GM19395 (cell line): ENCODE results near the gene RBM10.
"Not testable (repeated sequence)": the region's sequence is repeated elsewhere in the genome, so short reads cannot be mapped to it uniquely, and the experiment has no call there.

Experiments used
- ATAC-seq: cut with Tn5 transposase; IDR thresholded peaks from one replicate; pipeline ENCODE4 v1.9.1; 2021; ENCODE audit warnings: mild to moderate bottlenecking, moderate library complexity; ENCODE audit not compliant: unreplicated experiment

The RBM10 gene

GRCh38 chrX:47144626-47145394 lies at the start of gene RBM10, which contains the start of gene NDUFB11:
Gene RBM10, plus strand, starts transcription at chrX:47145221. Its CDS starts 2,261 bp downstream, at chrX:47147482.
Gene NDUFB11, minus strand, starts transcription at chrX:47144702. Its CDS starts 23 bp downstream, at chrX:47144679.
- ATAC-seq, result peak; percentile 88

- no peak for ATAC-seq
Observed at GRCh38 chrX:47097018-47097417, 48.0 kb upstream of the RBM10 start.

GRCh38 chrX:47098338-47099094 lies 46.5 kb upstream of the RBM10 start:
- no peak for ATAC-seq

GRCh38 chrX:47101206-47101605 lies 43.8 kb upstream of the RBM10 start:
- no peak for ATAC-seq

- not testable (repeated sequence) for ATAC-seq
Observed at GRCh38 chrX:47110936-47111615, 33.9 kb upstream of the RBM10 start.

- no peak for ATAC-seq
Observed at GRCh38 chrX:47112316-47112954, 32.6 kb upstream of the RBM10 start.

- ATAC-seq, result not testable (repeated sequence)
Observed at GRCh38 chrX:47116551-47117110, 28.4 kb upstream of the RBM10 start.

GRCh38 chrX:47124466-47124865 lies 20.6 kb upstream of the RBM10 start:
- ATAC-seq, result not testable (repeated sequence)

- ATAC-seq, result peak; percentile 99
Observed at GRCh38 chrX:47129157-47129898, 15.7 kb upstream of the RBM10 start.

- no peak for ATAC-seq
Observed at GRCh38 chrX:47129899-47130358, 15.1 kb upstream of the RBM10 start.

- ATAC-seq, result no peak
Observed at GRCh38 chrX:47133493-47133892, 11.5 kb upstream of the RBM10 start.

- ATAC-seq, result not testable (repeated sequence)
Observed at GRCh38 chrX:47135650-47136049, 9.4 kb upstream of the RBM10 start.

GRCh38 chrX:47138171-47138570 lies 6.8 kb upstream of the RBM10 start:
- ATAC-seq, result no peak

GRCh38 chrX:47143894-47144625 lies 961 bp upstream of the RBM10 start:
- peak; percentile 2 for ATAC-seq

- peak; percentile 18 for ATAC-seq
Observed at GRCh38 chrX:47145395-47146120, 537 bp downstream of the RBM10 start.

- no peak for ATAC-seq
Observed at GRCh38 chrX:47146121-47146935, 1.3 kb downstream of the RBM10 start.
